ENCODE data around the gene CD80. TPM values are rescaled to one million over a fixed set of nuclear protein-coding genes. Genes with fewer than 3 reads are reported as not detected.
"Not testable (repeated sequence)": the region's sequence is repeated elsewhere in the genome, so short reads cannot be mapped to it uniquely, and the experiment has no call there.

The CD80 gene
- total RNA-seq, 2 experiments from 2014 or later = 0.17 to 0.41 TPM

DNA sequence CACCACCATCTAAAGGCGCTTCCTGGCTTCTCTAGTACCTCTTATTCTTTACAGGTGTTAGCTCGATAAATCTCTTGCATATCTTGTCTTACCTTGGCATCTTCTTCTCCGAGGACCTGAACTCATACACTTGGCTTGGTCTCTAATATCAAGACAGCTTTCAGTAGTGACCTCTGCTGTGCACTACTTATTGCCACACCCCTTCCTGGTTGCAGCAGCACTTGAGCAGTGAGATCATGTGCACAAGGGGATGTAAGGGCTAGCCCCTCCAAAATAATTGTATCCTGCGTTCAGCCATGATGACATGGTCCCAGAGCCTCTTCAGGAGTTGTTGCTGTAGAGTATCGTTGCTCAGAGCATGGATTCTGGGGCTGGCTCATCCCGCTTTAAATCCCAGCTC, 37.0 kb upstream of the CD80 start:
- Histone ChIP-seq H3K27ac (ENCODE audit: low read depth in 1 of 2, low read length in 2 of 2) (no peak overlapping the region), H3K4me3 (ENCODE audit: low read length) (no peak overlapping the region), H3K4me1 (ENCODE audit: insufficient read depth, low read length) (peaks cover 16% of the 10 kb centered on the region), H3K27me3 (ENCODE audit: control insufficient read depth in 1 of 2, insufficient read depth in 2 of 2, low read length in 2 of 2) (no peaks in the 10 kb centered on the region), H3K9me3 (ENCODE audit: control insufficient read depth in 1 of 2, insufficient read depth in 1 of 2, low read length in 2 of 2) (peaks cover 0 to 3% of the 10 kb centered on the region in 2 experiments), H3K36me3 (ENCODE audit: insufficient read depth, low read length) (no peaks in the 10 kb centered on the region)
- Mint-ChIP-seq H3K27ac (no peak overlapping the region), H3K27me3 (no peaks in the 10 kb centered on the region), H3K4me3 (no peak overlapping the region), H3K9me3 (no peaks in the 10 kb centered on the region), H3K36me3 (ENCODE audit: low read depth) (no peaks in the 10 kb centered on the region), H3K4me1 (ENCODE audit: low read depth) (no peaks in the 10 kb centered on the region)
- no peak for DNase-seq
- CTCF ChIA-PET = no interaction called here
- POLR2A ChIA-PET = no interaction called here
- no peak for ATAC-seq (ENCODE audit: poor library complexity)
- TF ChIP-seq, protein P1, sequence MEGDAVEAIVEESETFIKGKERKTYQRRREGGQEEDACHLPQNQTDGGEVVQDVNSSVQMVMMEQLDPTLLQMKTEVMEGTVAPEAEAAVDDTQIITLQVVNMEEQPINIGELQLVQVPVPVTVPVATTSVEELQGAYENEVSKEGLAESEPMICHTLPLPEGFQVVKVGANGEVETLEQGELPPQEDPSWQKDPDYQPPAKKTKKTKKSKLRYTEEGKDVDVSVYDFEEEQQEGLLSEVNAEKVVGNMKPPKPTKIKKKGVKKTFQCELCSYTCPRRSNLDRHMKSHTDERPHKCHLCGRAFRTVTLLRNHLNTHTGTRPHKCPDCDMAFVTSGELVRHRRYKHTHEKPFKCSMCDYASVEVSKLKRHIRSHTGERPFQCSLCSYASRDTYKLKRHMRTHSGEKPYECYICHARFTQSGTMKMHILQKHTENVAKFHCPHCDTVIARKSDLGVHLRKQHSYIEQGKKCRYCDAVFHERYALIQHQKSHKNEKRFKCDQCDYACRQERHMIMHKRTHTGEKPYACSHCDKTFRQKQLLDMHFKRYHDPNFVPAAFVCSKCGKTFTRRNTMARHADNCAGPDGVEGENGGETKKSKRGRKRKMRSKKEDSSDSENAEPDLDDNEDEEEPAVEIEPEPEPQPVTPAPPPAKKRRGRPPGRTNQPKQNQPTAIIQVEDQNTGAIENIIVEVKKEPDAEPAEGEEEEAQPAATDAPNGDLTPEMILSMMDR (IDR thresholded peaks at IDR 0.05) = no peak
- intact Hi-C loops (cut with DNase I, micrococcal nuclease) = no loop called here

- CTCF ChIA-PET = no interaction called here
- DNase-seq (no peak), ATAC-seq (ENCODE audit: poor library complexity) (no peak)
- TF ChIP-seq, protein P1 (IDR thresholded peaks at IDR 0.05) = no peak
- Histone ChIP-seq H3K27me3 (ENCODE audit: control insufficient read depth in 1 of 2, insufficient read depth in 2 of 2, low read length in 2 of 2) (no peaks in the 10 kb centered on the region), H3K27ac (ENCODE audit: low read depth in 1 of 2, low read length in 2 of 2) (no peak overlapping the region), H3K36me3 (ENCODE audit: insufficient read depth, low read length) (no peaks in the 10 kb centered on the region), H3K4me1 (ENCODE audit: insufficient read depth, low read length) (peaks cover 13% of the 10 kb centered on the region), H3K9me3 (ENCODE audit: control insufficient read depth in 1 of 2, insufficient read depth in 1 of 2, low read length in 2 of 2) (peaks cover 0 to 2% of the 10 kb centered on the region in 2 experiments), H3K4me3 (ENCODE audit: low read length) (no peak overlapping the region)
- Mint-ChIP-seq H3K36me3 (ENCODE audit: low read depth) (no peaks in the 10 kb centered on the region), H3K27me3 (no peaks in the 10 kb centered on the region), H3K27ac (no peak overlapping the region), H3K4me1 (ENCODE audit: low read depth) (no peaks in the 10 kb centered on the region), H3K9me3 (no peaks in the 10 kb centered on the region), H3K4me3 (no peak overlapping the region)
- POLR2A ChIA-PET = no interaction called here
- intact Hi-C loops (cut with DNase I, micrococcal nuclease) = no loop called here
Observed at GRCh38 chr3:119595639-119596334, 36.4 kb upstream of the CD80 start.

GRCh38 chr3:119594929-119595328, 35.5 kb upstream of the CD80 start:
- H3K27ac Mint-ChIP-seq, H3K9me3 Mint-ChIP-seq: not testable (repeated sequence)

DNA sequence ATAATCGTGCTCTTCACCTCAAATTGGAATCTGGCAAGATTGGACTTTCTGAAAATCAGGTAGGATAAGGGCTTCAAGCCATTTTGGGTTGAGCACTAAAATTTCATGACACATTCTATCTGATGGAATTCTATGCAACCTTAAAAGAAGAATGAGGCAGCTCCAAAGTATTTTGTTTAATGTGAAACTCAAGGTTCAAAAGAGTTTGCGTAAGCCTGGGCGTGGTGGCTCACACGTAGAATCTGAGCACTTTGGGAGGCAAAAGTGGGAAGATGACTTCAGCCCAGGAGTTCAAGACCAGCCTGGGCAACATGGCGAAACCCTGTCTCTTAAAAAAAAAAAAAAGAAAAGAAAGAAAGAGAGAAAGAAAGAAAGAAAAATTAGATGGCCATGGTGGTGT, 34.7 kb upstream of the CD80 start:
- H3K27me3 Mint-ChIP-seq = peaks cover 4% of the 10 kb centered on the region
- no peak overlapping the region for H3K27ac Mint-ChIP-seq
- H3K27me3 ChIP-seq (ENCODE audit: control insufficient read depth in 1 of 2, insufficient read depth in 2 of 2, low read length in 2 of 2) = no peaks in the 10 kb centered on the region
- TF ChIP-seq, protein P1 (IDR thresholded peaks at IDR 0.05) = no peak
- H3K4me1 Mint-ChIP-seq (ENCODE audit: low read depth) = no peaks in the 10 kb centered on the region
- no peaks in the 10 kb centered on the region for H3K9me3 ChIP-seq (ENCODE audit: control insufficient read depth in 1 of 2, insufficient read depth in 1 of 2, low read length in 2 of 2)
- no peaks in the 10 kb centered on the region for H3K9me3 Mint-ChIP-seq
- intact Hi-C loops (cut with DNase I, micrococcal nuclease) = no loop called here
- H3K4me1 ChIP-seq (ENCODE audit: insufficient read depth, low read length) = peaks cover 7% of the 10 kb centered on the region
- no peak overlapping the region for H3K4me3 ChIP-seq (ENCODE audit: low read length)
- H3K27ac ChIP-seq (ENCODE audit: low read depth in 1 of 2, low read length in 2 of 2) = no peak overlapping the region
- DNase-seq (no peak), ATAC-seq (ENCODE audit: poor library complexity) (no peak)
- CTCF ChIA-PET = no interaction called here
- POLR2A ChIA-PET = no interaction called here
- no peaks in the 10 kb centered on the region for H3K36me3 Mint-ChIP-seq (ENCODE audit: low read depth)
- no peak overlapping the region for H3K4me3 Mint-ChIP-seq
- H3K36me3 ChIP-seq (ENCODE audit: insufficient read depth, low read length) = no peaks in the 10 kb centered on the region

More at GRCh38 chr3:119594929-119595328, 35.5 kb upstream of the CD80 start:
- POLR2A ChIA-PET; H3K9me3 ChIP-seq (ENCODE audit: control insufficient read depth in 1 of 2, insufficient read depth in 1 of 2, low read length in 2 of 2); H3K4me3 ChIP-seq (ENCODE audit: low read length); ATAC-seq (ENCODE audit: poor library complexity); H3K36me3 ChIP-seq (ENCODE audit: insufficient read depth, low read length); intact Hi-C loops (cut with DNase I, micrococcal nuclease); H3K4me1 ChIP-seq (ENCODE audit: insufficient read depth, low read length); H3K4me1 Mint-ChIP-seq (ENCODE audit: low read depth); H3K4me3 Mint-ChIP-seq; H3K36me3 Mint-ChIP-seq (ENCODE audit: low read depth); H3K27ac ChIP-seq (ENCODE audit: low read depth in 1 of 2, low read length in 2 of 2); H3K27me3 Mint-ChIP-seq; DNase-seq; CTCF ChIA-PET; H3K27me3 ChIP-seq (ENCODE audit: control insufficient read depth in 1 of 2, insufficient read depth in 2 of 2, low read length in 2 of 2): not testable (repeated sequence)

Measured in CD4-positive, alpha-beta T cell (primary cell).